Thyroid gland (tissue), 4 donors: ENCODE data around the gene RABL6. TPM values are rescaled to one million over a fixed set of nuclear protein-coding genes. Genes with fewer than 3 reads are reported as not detected.

ENCODE experiments used
- DNase-seq, 2 donors: peaks; one replicate each; pipeline ENCODE4 v3.0.0-alpha.2; 2019
- H3K27ac ChIP-seq, 3 donors: fragments of 200-600 bp; sonication (generic); 1 replicate in 2 of 3; 2 replicates in 1 of 3; pipeline ENCODE4 v1.5.1; 2016 to 2019; ENCODE audit warnings: mild to moderate bottlenecking in 1 of 3, moderate library complexity in 1 of 3
- H3K27me3 ChIP-seq: fragments of 200-600 bp; sonication (generic); one replicate; pipeline ENCODE4 v1.5.1; 2019
- H3K36me3 ChIP-seq, 2 donors: fragments of 200-600 bp; sonication (generic); one replicate each; pipeline ENCODE4 v1.5.1; 2016 to 2019
- H3K4me1 ChIP-seq, 2 donors: fragments of 200-600 bp; sonication (generic); one replicate each; pipeline ENCODE4 v1.5.1; 2017 to 2019
- H3K4me3 ChIP-seq, 3 donors: fragments of 200-600 bp; sonication (generic); replicated peaks in 1 of 3; 1 replicate in 2 of 3; 2 replicates in 1 of 3; pipeline ENCODE4 v1.5.1; 2016; ENCODE audit warnings: mild to moderate bottlenecking in 1 of 3
- H3K9me3 ChIP-seq: fragments of 200-600 bp; sonication (generic); one replicate; pipeline ENCODE4 v1.5.1; 2017
- CTCF ChIP-seq, 6 experiments: fragments of 200-600 bp in 3 of 6; fragments of 450-650 bp in 3 of 6; sonication (generic) in 3 of 6; IDR thresholded peaks; one replicate each; pipeline ENCODE4 v1.5.1; 2016 to 2019; ENCODE audit warnings: antibody characterized with exemption in 6 of 6, mild to moderate bottlenecking in 2 of 6, inconsistent platforms in 1 of 6, moderate library complexity in 1 of 6
- POLR2A ChIP-seq, 2 donors: fragments of 450-650 bp; IDR thresholded peaks; one replicate each; pipeline ENCODE4 v1.6.1; 2017; ENCODE audit warnings: antibody characterized with exemption in 2 of 2, mild to moderate bottlenecking in 2 of 2, moderate library complexity in 1 of 2
- WGBS, 2 donors: methylation state at CpG; one replicate each; pipeline ENCODE4 v1.1.5; 2017; 5-methylcytosine and 5-hydroxymethylcytosine counted together
- intact Hi-C: fragments of 100-400 bp; cut with DNase I; formaldehyde crosslinking; loops from one replicate; pipeline ENCODE4 v1.15.1; 2023
- total RNA-seq, 4 donors: library from RNA; depleted of rRNA; stranded (reverse); fragments of >200 nt; gene quantifications; one replicate each; pipeline ENCODE4 v1.2.3, GENCODE V29; 2016

The RABL6 gene
- total RNA-seq, 4 donors from 2014 or later: 59.8 to 84.0 (median 62.2) TPM

- no peak overlapping the region for H3K27ac ChIP-seq
- H3K36me3 ChIP-seq: no peaks in the 10 kb centered on the region
- intact Hi-C loops: no loop called here
- H3K4me1 ChIP-seq: no peaks in the 10 kb centered on the region
- no peaks in the 10 kb centered on the region for H3K27me3 ChIP-seq
- TF ChIP-seq POLR2A (IDR thresholded peaks at IDR 0.05): no peak
- no peak for TF ChIP-seq CTCF (IDR thresholded peaks at IDR 0.05)
- H3K4me3 ChIP-seq: no peak overlapping the region
- 59 to 86% methylated on average over 3 to 4 of the region's 7 CpGs for WGBS, 2 donors
- DNase-seq: no peak
- no peaks in the 10 kb centered on the region for H3K9me3 ChIP-seq
Measured at GRCh38 chr9:136773386-136774044, 34.2 kb upstream of the RABL6 start.

GRCh38 chr9:136774416-136775045 is 33.2 kb upstream of the RABL6 start:
- no peak overlapping the region for H3K27ac ChIP-seq
- intact Hi-C loops: no loop called here
- H3K4me1 ChIP-seq: no peaks in the 10 kb centered on the region
- TF ChIP-seq POLR2A (IDR thresholded peaks at IDR 0.05) (no peak), CTCF (IDR thresholded peaks at IDR 0.05) (no peak)
- H3K9me3 ChIP-seq: no peaks in the 10 kb centered on the region
- no peak for DNase-seq
- H3K4me3 ChIP-seq: no peak overlapping the region
- 88 to 97% methylated on average over 5 to 12 of the region's 12 CpGs for WGBS, 2 donors
- no peaks in the 10 kb centered on the region for H3K36me3 ChIP-seq
- no peaks in the 10 kb centered on the region for H3K27me3 ChIP-seq

DNA sequence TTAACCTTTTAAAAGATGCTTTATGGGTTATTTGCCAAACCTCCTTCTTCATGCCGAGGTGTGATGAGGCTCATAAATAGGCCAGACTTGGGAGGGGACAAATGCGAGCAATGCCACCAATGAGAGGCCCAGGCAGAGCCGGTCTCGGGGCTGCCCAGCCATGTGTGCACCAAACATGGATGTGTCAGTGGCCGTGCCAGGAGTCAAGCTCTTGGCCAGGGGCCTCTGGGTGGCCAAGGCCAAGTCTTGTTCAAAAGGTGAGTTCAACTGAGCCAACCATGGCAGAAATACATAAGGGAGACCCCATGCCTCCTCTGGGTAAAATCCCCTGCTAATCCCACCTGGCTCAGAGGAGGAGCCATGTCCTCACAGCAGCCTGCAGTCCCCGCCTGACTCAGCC is 32.6 kb upstream of the RABL6 start:
- no peak for DNase-seq
- intact Hi-C loops: no loop called here
- TF ChIP-seq POLR2A (IDR thresholded peaks at IDR 0.05): no peak
- TF ChIP-seq CTCF (IDR thresholded peaks at IDR 0.05): no peak
- no peaks in the 10 kb centered on the region for H3K9me3 ChIP-seq
- H3K27ac ChIP-seq: no peak overlapping the region
- H3K4me3 ChIP-seq: no peak overlapping the region
- H3K27me3 ChIP-seq: no peaks in the 10 kb centered on the region
- H3K4me1 ChIP-seq: no peaks in the 10 kb centered on the region
- WGBS, 2 donors: 93% methylated on average over 2 to 6 of the region's 6 CpGs
- H3K36me3 ChIP-seq: no peaks in the 10 kb centered on the region

DNA sequence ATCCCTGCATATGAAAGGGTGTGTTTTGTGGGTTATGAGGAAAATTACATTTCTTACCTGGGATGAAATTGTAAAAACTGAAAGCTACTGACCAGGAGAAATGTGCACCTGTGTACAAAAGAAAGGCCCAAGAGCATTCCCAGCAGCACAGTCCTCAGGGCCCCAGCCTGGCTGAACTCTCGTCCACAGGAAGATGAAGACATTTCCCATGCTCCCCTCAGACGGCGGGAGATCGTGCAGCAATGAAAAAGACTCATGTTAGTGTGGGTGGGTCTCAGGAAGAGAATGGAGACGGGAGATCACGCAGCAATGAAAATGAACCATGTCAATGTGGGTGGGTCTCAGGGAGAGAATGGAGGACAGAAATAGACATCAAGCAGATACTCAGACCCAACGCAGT is 30.8 kb upstream of the RABL6 start:
- Histone ChIP-seq H3K4me3 (no peak overlapping the region), H3K27me3 (no peaks in the 10 kb centered on the region), H3K9me3 (no peaks in the 10 kb centered on the region), H3K4me1 (no peaks in the 10 kb centered on the region), H3K27ac (no peak overlapping the region), H3K36me3 (no peaks in the 10 kb centered on the region)
- 65 to 68% methylated on average over 7 of the region's 7 CpGs for WGBS, 2 donors
- no peak for DNase-seq
- TF ChIP-seq POLR2A (IDR thresholded peaks at IDR 0.05) (no peak), CTCF (IDR thresholded peaks at IDR 0.05) (no peak)
- intact Hi-C loops: no loop called here

- no peaks in the 10 kb centered on the region for H3K27me3 ChIP-seq
Measured at GRCh38 chr9:136777359-136777758, 30.4 kb upstream of the RABL6 start.

More at GRCh38 chr9:136777359-136777758, 30.4 kb upstream of the RABL6 start:
- intact Hi-C loops: no loop called here
- Histone ChIP-seq H3K36me3 (no peaks in the 10 kb centered on the region), H3K4me1 (no peaks in the 10 kb centered on the region), H3K27ac (no peak overlapping the region), H3K9me3 (no peaks in the 10 kb centered on the region), H3K4me3 (no peak overlapping the region)
- 79 to 87% methylated on average over 11 to 14 of the region's 14 CpGs for WGBS, 2 donors
- TF ChIP-seq POLR2A (IDR thresholded peaks at IDR 0.05) (no peak), CTCF (IDR thresholded peaks at IDR 0.05) (no peak)
- DNase-seq: no peak
